HepG2 (cell line): ENCODE data around the gene UCN3. TPM values are rescaled to one million over a fixed set of nuclear protein-coding genes. Genes with fewer than 3 reads are reported as not detected.

ENCODE experiments used
- DMTF1 ChIP-seq: sonication (generic); formaldehyde crosslinking; IDR thresholded peaks from 2 replicates; pipeline ENCODE4 v1.4.0; 2020; ENCODE audit warnings: mild to moderate bottlenecking, missing genetic modification reagents
- GFI1 ChIP-seq: sonication (generic); formaldehyde crosslinking; IDR thresholded peaks from 2 replicates; pipeline ENCODE4 v1.5.0; 2020; ENCODE audit warnings: missing genetic modification reagents, mild to moderate bottlenecking, borderline replicate concordance
- TBL1XR1 ChIP-seq: fragments of 150-350 bp; IDR thresholded peaks from 2 replicates; pipeline ENCODE4 v1.6.1; 2014; ENCODE audit warnings: borderline replicate concordance, low read length; ENCODE audit not compliant: partially characterized antibody
- polyA plus RNA-seq, 8 experiments: library from polyadenylated mRNA; depleted of rRNA in 3 of 8; stranded (reverse) in 7 of 8; unstranded in 1 of 8; fragments of >200 nt; fragmentation: Illumina TruSeq in 4 of 8; extraction: Trizol in 4 of 8; gene quantifications; 2 replicates each; pipeline versions ENCODE4 v1.2.1 to v1.2.3, GENCODE V29; 2011 to 2016; ENCODE audit warnings: low read depth in 4 of 8, missing spikeins in 1 of 8, mixed read lengths in 1 of 8; ENCODE audit not compliant: insufficient read depth in 1 of 8
- total RNA-seq, 5 experiments: library from RNA; depleted of rRNA; stranded (reverse); fragments of >200 nt; fragmentation: Illumina TruSeq; extraction: Trizol; gene quantifications; 2 replicates each; pipeline ENCODE4 v1.2.3, GENCODE V29; 2016; ENCODE audit warnings: low read depth in 1 of 5
- TF ChIP-seq, protein P1 (sequence below): IDR thresholded peaks from 2 replicates; pipeline ENCODE4 v1.6.1; 2016; ENCODE audit warnings: control low read depth

The UCN3 gene
- total and polyA plus RNA-seq, 2 of the 13 experiments (the other 11 are each of a cell fraction or from before 2014, with no cell fraction given), result not detected

- TF ChIP-seq TBL1XR1 (no peak), DMTF1 (CRISPR knock-in tag) (no peak), GFI1 (CRISPR knock-in tag) (no peak)
- TF ChIP-seq, protein P1, sequence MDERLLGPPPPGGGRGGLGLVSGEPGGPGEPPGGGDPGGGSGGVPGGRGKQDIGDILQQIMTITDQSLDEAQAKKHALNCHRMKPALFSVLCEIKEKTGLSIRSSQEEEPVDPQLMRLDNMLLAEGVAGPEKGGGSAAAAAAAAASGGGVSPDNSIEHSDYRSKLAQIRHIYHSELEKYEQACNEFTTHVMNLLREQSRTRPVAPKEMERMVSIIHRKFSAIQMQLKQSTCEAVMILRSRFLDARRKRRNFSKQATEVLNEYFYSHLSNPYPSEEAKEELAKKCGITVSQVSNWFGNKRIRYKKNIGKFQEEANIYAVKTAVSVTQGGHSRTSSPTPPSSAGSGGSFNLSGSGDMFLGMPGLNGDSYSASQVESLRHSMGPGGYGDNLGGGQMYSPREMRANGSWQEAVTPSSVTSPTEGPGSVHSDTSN, result no peak
- TF ChIP-seq, all 625 proteins: peak for 0
Observed at GRCh38 chr10:5423771-5424170, 59.0 kb downstream of the UCN3 start (continued).

Other genes starting within 250 kb of the UCN3 start
- not detected in 2 replicates for gene AKR1C8, start 179.8 kb upstream of the UCN3 start, total RNA-seq (2016; rRNA removed; fragmentation: Illumina TruSeq; extraction: Trizol)
- gene AKR1C8, start 179.8 kb upstream of the UCN3 start, polyA plus RNA-seq (2011; rRNA removed), result 0.03 and 0.12 TPM in 2 replicates
- 0.18 and 0.28 TPM in 2 replicates for gene AKR1C4, start 168.1 kb upstream of the UCN3 start, total RNA-seq (2016; rRNA removed; fragmentation: Illumina TruSeq; extraction: Trizol)
- gene AKR1C4, start 168.1 kb upstream of the UCN3 start, polyA plus RNA-seq (2011; rRNA removed), result 1.3 and 1.6 TPM in 2 replicates
- 0.07 TPM in 1 of 2 replicates, not detected in the other for gene TUBAL3, start 39.9 kb downstream of the UCN3 start, total RNA-seq (2016; rRNA removed; fragmentation: Illumina TruSeq; extraction: Trizol)
- 0.26 and 0.48 TPM in 2 replicates for gene TUBAL3, start 39.9 kb downstream of the UCN3 start, polyA plus RNA-seq (2011; rRNA removed)
- 65.8 and 115 TPM in 2 replicates for gene NET1, start 47.6 kb downstream of the UCN3 start, total RNA-seq (2016; rRNA removed; fragmentation: Illumina TruSeq; extraction: Trizol)
- gene NET1, start 47.6 kb downstream of the UCN3 start, polyA plus RNA-seq (2011; rRNA removed), result 37.8 and 48.1 TPM in 2 replicates
- not detected in 2 replicates for gene CALML5, start 134.6 kb downstream of the UCN3 start, total RNA-seq (2016; rRNA removed; fragmentation: Illumina TruSeq; extraction: Trizol)
- not detected in 2 replicates for gene CALML5, start 134.6 kb downstream of the UCN3 start, polyA plus RNA-seq (2011; rRNA removed)
- gene CALML3, start 160.0 kb downstream of the UCN3 start, total RNA-seq (2016; rRNA removed; fragmentation: Illumina TruSeq; extraction: Trizol), result not detected in 2 replicates
- gene CALML3, start 160.0 kb downstream of the UCN3 start, polyA plus RNA-seq (2011; rRNA removed), result not detected in 2 replicates